Measurements from ENCODE around the gene ADM. TPM values are rescaled to one million over a fixed set of nuclear protein-coding genes. Genes with fewer than 3 reads are reported as not detected.

Gene ADM
- total and polyA plus RNA-seq, 2 donors (not counting 1 experiment from before 2014, with no cell fraction given), result 2.3 to 10.4 TPM

DNA sequence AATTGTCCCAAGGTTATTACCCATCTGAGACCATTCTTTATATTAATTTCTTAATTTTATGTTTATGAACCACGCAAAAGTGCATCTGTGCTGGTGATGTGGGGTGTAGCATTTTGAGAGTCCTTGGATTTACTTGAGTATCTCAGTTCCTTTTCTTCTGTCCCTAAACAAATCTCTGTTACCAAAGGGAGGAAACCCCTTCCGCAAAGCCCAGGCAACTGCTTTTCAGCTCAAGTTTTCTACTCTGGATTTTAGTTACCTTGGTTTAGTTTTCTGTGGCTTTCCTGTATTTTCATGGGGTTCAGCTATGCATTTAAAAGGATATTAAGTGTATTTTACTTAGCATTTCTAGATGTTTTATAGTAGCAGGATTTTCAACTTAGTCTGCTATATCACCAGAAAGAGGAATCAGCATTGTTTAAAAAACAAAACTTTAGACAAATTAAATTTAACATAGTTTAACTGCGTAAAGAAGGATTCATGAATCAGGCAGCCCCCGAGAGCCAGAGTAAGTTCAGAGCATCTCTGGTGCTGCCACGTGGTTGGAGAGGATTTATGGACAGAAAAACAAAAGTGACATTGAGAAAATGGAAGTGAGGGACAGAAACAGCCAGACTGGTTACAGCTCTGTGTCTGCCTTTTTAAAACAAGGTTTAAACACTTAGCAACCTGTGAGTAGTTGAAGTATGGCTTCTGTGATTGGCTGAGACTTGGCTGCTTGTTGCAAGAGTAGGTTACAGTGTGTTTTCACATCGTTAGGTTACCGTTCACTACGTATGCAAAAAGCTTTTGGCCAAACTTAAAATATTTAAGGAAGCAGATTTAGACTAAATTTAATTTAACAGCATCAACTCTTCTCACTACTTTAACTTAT is 9.6 kb downstream of the ADM start:
- no peak overlapping the region for H2AFZ ChIP-seq (ENCODE audit: insufficient read depth, low read depth, low read length, poor library complexity, severe bottlenecking)
- DNase-seq, result peak; percentile 84
- intact Hi-C loops (cut with micrococcal nuclease), result loop anchor here (5.0 kb wide), 1 partner anchor 697 kb away; no protein-coding TSS in a partner anchor
- H3K79me2 ChIP-seq (ENCODE audit: control insufficient read depth, insufficient read depth, low read length), result no peaks in the 10 kb centered on the region
- peaks cover 32% of the 10 kb centered on the region for H3K4me1 Mint-ChIP-seq
- H3K4me1 ChIP-seq (ENCODE audit: control insufficient read depth in 2 of 2, insufficient read depth in 2 of 2, low read length in 2 of 2), result peaks cover 25 to 26% of the 10 kb centered on the region in 2 donors
- no peaks in the 10 kb centered on the region for H3K27me3 ChIP-seq (replicated peaks in 1 of 4; ENCODE audit: control extremely low read depth in 1 of 4, control insufficient read depth in 3 of 4, insufficient read depth in 4 of 4, low read length in 3 of 4)
- H3K4me2 ChIP-seq (replicated peaks; ENCODE audit: low read depth, low read length, poor library complexity, severe bottlenecking), result peak overlapping the region; percentile 34
- H3K4me3 ChIP-seq (ENCODE audit: control extremely low read depth in 1 of 5, extremely low read depth in 1 of 5, insufficient read depth in 1 of 5, low read depth in 2 of 5, low read length in 4 of 5), result no peak overlapping the region
- no peaks in the 10 kb centered on the region for H3K9me3 Mint-ChIP-seq (ENCODE audit: insufficient read depth)
- H3K27me3 Mint-ChIP-seq, result peaks cover 12% of the 10 kb centered on the region
- peak; percentile 65 for ATAC-seq (ENCODE audit: low read depth)
- no peak overlapping the region for H3K27ac Mint-ChIP-seq
- no peak overlapping the region for H3K27ac ChIP-seq (ENCODE audit: low read length in 2 of 2)
- H3K4me3 Mint-ChIP-seq, result peak overlapping the region; percentile 40
- ChIA-PET CTCF (interaction anchor here (0.9 to 7.0 kb wide), 7 partner anchors 9 to 556 kb away, joined by 3 to 100 read pairs (median 5); partner anchors contain the start of gene ADM), POLR2A (interaction anchor here (1.5 to 1.7 kb wide), 2 partner anchors 10 to 11 kb away, joined by 3 to 7 read pairs; no protein-coding TSS in a partner anchor)
- no peaks in the 10 kb centered on the region for H3K36me3 ChIP-seq (replicated peaks in 1 of 2; ENCODE audit: control extremely low read depth in 1 of 2, control insufficient read depth in 1 of 2, extremely low read depth in 1 of 2, insufficient read depth in 2 of 2, low read length in 1 of 2)
- no peak for TF ChIP-seq EZH2 (IDR thresholded peaks at IDR 0.05; ENCODE audit: borderline replicate concordance, insufficient read depth, low read depth, low read length, poor library complexity, severe bottlenecking)
- H3K9me3 ChIP-seq (ENCODE audit: control extremely low read depth in 1 of 3, control insufficient read depth in 2 of 3, insufficient read depth in 1 of 3, low read length in 2 of 3), result peaks cover 0 to 4% (median 0%) of the 10 kb centered on the region in 3 donors
- no peaks in the 10 kb centered on the region for H4K20me1 ChIP-seq (ENCODE audit: control insufficient read depth, insufficient read depth, low read length, poor library complexity, severe bottlenecking)
- no peak overlapping the region for H3K9ac ChIP-seq (ENCODE audit: low read length)
- WGBS (ENCODE audit: insufficient coverage), result 47% methylated on average over 3 of the region's 8 CpGs

DNA sequence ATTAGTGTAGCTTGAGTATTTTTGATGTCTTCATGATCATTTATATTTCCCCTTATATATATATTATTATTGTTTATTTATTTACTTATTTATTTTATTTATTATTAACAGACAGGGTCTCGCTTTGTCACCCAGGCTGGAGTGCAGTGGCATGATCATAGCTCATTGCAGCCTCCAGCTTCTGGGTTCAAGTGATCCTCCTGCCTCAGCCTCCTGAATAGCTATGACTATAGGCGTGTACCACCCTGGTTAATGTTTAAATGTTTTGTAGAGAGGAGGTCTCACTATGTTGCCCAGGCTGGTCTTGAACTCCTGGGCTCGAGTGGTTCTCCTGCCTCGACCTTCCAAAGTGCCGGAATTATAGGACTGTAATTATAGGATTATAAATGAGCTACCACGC is 10.2 kb downstream of the ADM start:
- peaks cover 35% of the 10 kb centered on the region for H3K4me1 Mint-ChIP-seq
- Histone ChIP-seq H2AFZ (ENCODE audit: insufficient read depth, low read depth, low read length, poor library complexity, severe bottlenecking) (no peak overlapping the region), H4K20me1 (ENCODE audit: control insufficient read depth, insufficient read depth, low read length, poor library complexity, severe bottlenecking) (no peaks in the 10 kb centered on the region)

More for the DNA sequence above, 10.2 kb downstream of the ADM start:
- peaks cover 0 to 4% (median 0%) of the 10 kb centered on the region in 3 donors for H3K9me3 ChIP-seq (ENCODE audit: control extremely low read depth in 1 of 3, control insufficient read depth in 2 of 3, insufficient read depth in 1 of 3, low read length in 2 of 3)
- WGBS (ENCODE audit: insufficient coverage), result 100% methylated on average over 2 of the region's 6 CpGs
- H3K9me3 Mint-ChIP-seq (ENCODE audit: insufficient read depth), result no peaks in the 10 kb centered on the region
- ChIA-PET CTCF (interaction anchor here (1.4 to 7.0 kb wide), 4 partner anchors 10 to 557 kb away, joined by 3 to 100 read pairs (median 6); partner anchors contain the start of gene ADM), POLR2A (interaction anchor here (1.5 to 1.7 kb wide), 2 partner anchors 10 to 11 kb away, joined by 3 to 7 read pairs; no protein-coding TSS in a partner anchor)
- no peaks in the 10 kb centered on the region for H3K36me3 ChIP-seq (replicated peaks in 1 of 2; ENCODE audit: control extremely low read depth in 1 of 2, control insufficient read depth in 1 of 2, extremely low read depth in 1 of 2, insufficient read depth in 2 of 2, low read length in 1 of 2)
- no peak overlapping the region for H3K27ac ChIP-seq (ENCODE audit: low read length in 2 of 2)
- H3K27me3 ChIP-seq (replicated peaks in 1 of 4; ENCODE audit: control extremely low read depth in 1 of 4, control insufficient read depth in 3 of 4, insufficient read depth in 4 of 4, low read length in 3 of 4), result no peaks in the 10 kb centered on the region
- no peaks in the 10 kb centered on the region for H3K79me2 ChIP-seq (ENCODE audit: control insufficient read depth, insufficient read depth, low read length)
- no peak overlapping the region for H3K4me3 ChIP-seq (ENCODE audit: control extremely low read depth in 1 of 5, extremely low read depth in 1 of 5, insufficient read depth in 1 of 5, low read depth in 2 of 5, low read length in 4 of 5)
- TF ChIP-seq, protein P1, sequence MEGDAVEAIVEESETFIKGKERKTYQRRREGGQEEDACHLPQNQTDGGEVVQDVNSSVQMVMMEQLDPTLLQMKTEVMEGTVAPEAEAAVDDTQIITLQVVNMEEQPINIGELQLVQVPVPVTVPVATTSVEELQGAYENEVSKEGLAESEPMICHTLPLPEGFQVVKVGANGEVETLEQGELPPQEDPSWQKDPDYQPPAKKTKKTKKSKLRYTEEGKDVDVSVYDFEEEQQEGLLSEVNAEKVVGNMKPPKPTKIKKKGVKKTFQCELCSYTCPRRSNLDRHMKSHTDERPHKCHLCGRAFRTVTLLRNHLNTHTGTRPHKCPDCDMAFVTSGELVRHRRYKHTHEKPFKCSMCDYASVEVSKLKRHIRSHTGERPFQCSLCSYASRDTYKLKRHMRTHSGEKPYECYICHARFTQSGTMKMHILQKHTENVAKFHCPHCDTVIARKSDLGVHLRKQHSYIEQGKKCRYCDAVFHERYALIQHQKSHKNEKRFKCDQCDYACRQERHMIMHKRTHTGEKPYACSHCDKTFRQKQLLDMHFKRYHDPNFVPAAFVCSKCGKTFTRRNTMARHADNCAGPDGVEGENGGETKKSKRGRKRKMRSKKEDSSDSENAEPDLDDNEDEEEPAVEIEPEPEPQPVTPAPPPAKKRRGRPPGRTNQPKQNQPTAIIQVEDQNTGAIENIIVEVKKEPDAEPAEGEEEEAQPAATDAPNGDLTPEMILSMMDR (IDR thresholded peaks at IDR 0.05), result no peak
- no peak for TF ChIP-seq EZH2 (IDR thresholded peaks at IDR 0.05; ENCODE audit: borderline replicate concordance, insufficient read depth, low read depth, low read length, poor library complexity, severe bottlenecking)
- no peak overlapping the region for H3K27ac Mint-ChIP-seq
- H3K4me2 ChIP-seq (replicated peaks; ENCODE audit: low read depth, low read length, poor library complexity, severe bottlenecking), result peak overlapping the region; percentile 34
- no peak overlapping the region for H3K9ac ChIP-seq (ENCODE audit: low read length)
- intact Hi-C loops (cut with micrococcal nuclease), result loop anchor here (5.0 kb wide), 1 partner anchor 698 kb away; no protein-coding TSS in a partner anchor
- H3K4me1 ChIP-seq (ENCODE audit: control insufficient read depth in 2 of 2, insufficient read depth in 2 of 2, low read length in 2 of 2), result peaks cover 25 to 26% of the 10 kb centered on the region in 2 donors
- H3K4me3 Mint-ChIP-seq, result no peak overlapping the region
- DNase-seq, result no peak
- no peak for ATAC-seq (ENCODE audit: low read depth)
- H3K27me3 Mint-ChIP-seq, result peaks cover 9% of the 10 kb centered on the region
